Measurements from ENCODE around the gene ATXN10. TPM values are rescaled to one million over a fixed set of nuclear protein-coding genes. Genes with fewer than 3 reads are reported as not detected.

The ATXN10 gene
- total RNA-seq, 1 experiment from 2014 or later = 116 TPM

GRCh38 chr22:45889539-45890350, 218.1 kb downstream of the ATXN10 start:
- DNase-seq (ENCODE audit: low read depth) = no peak

GRCh38 chr22:45890351-45890635, 218.7 kb downstream of the ATXN10 start:
- no peak for DNase-seq (ENCODE audit: low read depth)

GRCh38 chr22:45891021-45891421, 219.4 kb downstream of the ATXN10 start:
- DNase-seq (ENCODE audit: low read depth) = no peak

- no peak for DNase-seq (ENCODE audit: low read depth)
Observed at GRCh38 chr22:45891471-45891995, 219.9 kb downstream of the ATXN10 start.

- no peak for DNase-seq (ENCODE audit: low read depth)
Observed at GRCh38 chr22:45891996-45892621, 220.5 kb downstream of the ATXN10 start.

GRCh38 chr22:45892681-45893461, 221.2 kb downstream of the ATXN10 start:
- DNase-seq (ENCODE audit: low read depth) = no peak

GRCh38 chr22:45893516-45893915, 221.9 kb downstream of the ATXN10 start:
- DNase-seq (ENCODE audit: low read depth) = no peak

Other genes starting within 250 kb of the ATXN10 start
- 7.2 and 10.0 TPM in 2 replicates for gene FBLN1, start 169.0 kb upstream of the ATXN10 start, total RNA-seq (2014; rRNA removed; shearing (Covaris generic))